Measurements from ENCODE around the gene SP9. TPM values are rescaled to one million over a fixed set of nuclear protein-coding genes. Genes with fewer than 3 reads are reported as not detected.

The SP9 gene
- total RNA-seq, 2 donors from 2014 or later = not detected

Other genes starting within 250 kb of the SP9 start
- 10 to 100 TPM; 51.8 to 63.9 TPM for gene OLA1, start 86.4 kb upstream of the SP9 start, total RNA-seq
- gene SCRN3, start 60.8 kb downstream of the SP9 start, total RNA-seq = 10 to 100 TPM; 19.3 to 21.8 TPM
- gene GPR155, start 152.1 kb downstream of the SP9 start, total RNA-seq = 10 to 100 TPM in 1 of 2 donors, 1 to 10 TPM in 1; 9.7 to 10.4 TPM

Measured in posterior vena cava (tissue), 2 donors.